ENCODE data around the gene SHF.

Gene SHF

GRCh38 chr15:45168751-45169551 lies 18.8 kb downstream of the SHF start:
- Mint-ChIP-seq H3K36me3 (ENCODE audit: low read depth) (peaks cover 2% of the 10 kb centered on the region), H3K4me1 (ENCODE audit: low read depth) (peaks cover 9% of the 10 kb centered on the region), H3K9me3 (no peaks in the 10 kb centered on the region), H3K27me3 (ENCODE audit: low read depth) (no peaks in the 10 kb centered on the region), H3K27ac (no peak overlapping the region), H3K4me3 (no peak overlapping the region)
- DNase-seq (ENCODE audit: low spot score): no peak

- Mint-ChIP-seq H3K9me3 (no peaks in the 10 kb centered on the region), H3K4me1 (ENCODE audit: low read depth) (peaks cover 9% of the 10 kb centered on the region), H3K4me3 (no peak overlapping the region), H3K27ac (no peak overlapping the region), H3K36me3 (ENCODE audit: low read depth) (peaks cover 2% of the 10 kb centered on the region), H3K27me3 (ENCODE audit: low read depth) (no peaks in the 10 kb centered on the region)
- no peak for DNase-seq (ENCODE audit: low spot score)
Measured at GRCh38 chr15:45168286-45168685, 19.5 kb downstream of the SHF start.

GRCh38 chr15:45167631-45168205 lies 20.0 kb downstream of the SHF start:
- Mint-ChIP-seq H3K4me3 (peak overlapping the region; percentile 64), H3K36me3 (ENCODE audit: low read depth) (peaks cover 2% of the 10 kb centered on the region), H3K9me3 (no peaks in the 10 kb centered on the region), H3K27ac (peak overlapping the region; percentile 83), H3K27me3 (ENCODE audit: low read depth) (no peaks in the 10 kb centered on the region), H3K4me1 (ENCODE audit: low read depth) (peaks cover 9% of the 10 kb centered on the region)
- no peak for DNase-seq (ENCODE audit: low spot score)

GRCh38 chr15:45166834-45167630 lies 20.7 kb downstream of the SHF start:
- Mint-ChIP-seq H3K4me3 (peak overlapping the region; percentile 64), H3K36me3 (ENCODE audit: low read depth) (peaks cover 2% of the 10 kb centered on the region), H3K27me3 (ENCODE audit: low read depth) (no peaks in the 10 kb centered on the region), H3K4me1 (ENCODE audit: low read depth) (peaks cover 11% of the 10 kb centered on the region), H3K27ac (peak overlapping the region; percentile 83), H3K9me3 (no peaks in the 10 kb centered on the region)
- DNase-seq (ENCODE audit: low spot score): peak; percentile 79

GRCh38 chr15:45165536-45165935 lies 22.2 kb downstream of the SHF start:
- Mint-ChIP-seq H3K27me3 (ENCODE audit: low read depth) (no peaks in the 10 kb centered on the region), H3K4me3 (peak overlapping the region; percentile 83), H3K4me1 (ENCODE audit: low read depth) (peaks cover 11% of the 10 kb centered on the region), H3K36me3 (ENCODE audit: low read depth) (peaks cover 3% of the 10 kb centered on the region), H3K27ac (peak overlapping the region; percentile 81), H3K9me3 (no peaks in the 10 kb centered on the region)
- DNase-seq (ENCODE audit: low spot score): no peak

GRCh38 chr15:45164914-45165313 lies 22.9 kb downstream of the SHF start:
- Mint-ChIP-seq H3K27me3 (ENCODE audit: low read depth) (no peaks in the 10 kb centered on the region), H3K9me3 (no peaks in the 10 kb centered on the region), H3K36me3 (ENCODE audit: low read depth) (peaks cover 3% of the 10 kb centered on the region), H3K4me3 (peak overlapping the region; percentile 83), H3K27ac (peak overlapping the region; percentile 81), H3K4me1 (ENCODE audit: low read depth) (peaks cover 11% of the 10 kb centered on the region)
- DNase-seq (ENCODE audit: low spot score): no peak

GRCh38 chr15:45163508-45163856 lies 24.3 kb downstream of the SHF start:
- peaks cover 3% of the 10 kb centered on the region for H3K36me3 Mint-ChIP-seq (ENCODE audit: low read depth)

GRCh38 chr15:45162771-45163507 lies 24.8 kb downstream of the SHF start:
- H3K27ac Mint-ChIP-seq: no peak overlapping the region
- peaks cover 3% of the 10 kb centered on the region for H3K36me3 Mint-ChIP-seq (ENCODE audit: low read depth)

More at GRCh38 chr15:45163508-45163856, 24.3 kb downstream of the SHF start:
- Mint-ChIP-seq H3K4me3 (no peak overlapping the region), H3K27me3 (ENCODE audit: low read depth) (no peaks in the 10 kb centered on the region), H3K27ac (no peak overlapping the region), H3K4me1 (ENCODE audit: low read depth) (peaks cover 16% of the 10 kb centered on the region), H3K9me3 (no peaks in the 10 kb centered on the region)
- DNase-seq (ENCODE audit: low spot score): no peak

GRCh38 chr15:45161666-45162065 lies 26.1 kb downstream of the SHF start:
- Mint-ChIP-seq H3K27ac (no peak overlapping the region), H3K4me1 (ENCODE audit: low read depth) (peaks cover 23% of the 10 kb centered on the region), H3K27me3 (ENCODE audit: low read depth) (no peaks in the 10 kb centered on the region), H3K36me3 (ENCODE audit: low read depth) (peaks cover 3% of the 10 kb centered on the region), H3K9me3 (no peaks in the 10 kb centered on the region), H3K4me3 (no peak overlapping the region)
- DNase-seq (ENCODE audit: low spot score): no peak

More at GRCh38 chr15:45162771-45163507, 24.8 kb downstream of the SHF start:
- Mint-ChIP-seq H3K9me3 (no peaks in the 10 kb centered on the region), H3K4me3 (no peak overlapping the region), H3K27me3 (ENCODE audit: low read depth) (no peaks in the 10 kb centered on the region), H3K4me1 (ENCODE audit: low read depth) (peaks cover 19% of the 10 kb centered on the region)
- peak; percentile 50 for DNase-seq (ENCODE audit: low spot score)

DNA sequence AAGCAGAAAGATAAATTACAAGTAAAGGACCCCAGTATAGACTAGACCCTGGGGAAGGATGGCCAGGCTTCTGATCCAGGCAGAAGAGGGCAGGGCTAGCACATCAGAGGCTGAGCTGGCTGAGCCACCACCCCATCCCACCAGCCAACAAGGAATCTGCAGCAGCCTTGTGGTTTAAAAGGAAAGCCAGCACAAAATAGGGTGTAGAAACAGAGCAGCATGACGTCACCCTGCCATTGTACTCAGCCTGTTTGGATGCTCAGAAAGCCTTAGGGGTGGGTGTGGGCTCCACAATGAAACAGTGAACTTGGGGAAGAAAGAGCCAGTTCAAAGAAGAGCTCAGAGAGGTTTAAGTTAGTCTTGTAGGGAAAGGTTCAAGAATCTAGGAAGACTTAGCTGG lies 29.8 kb downstream of the SHF start:
- DNase-seq (ENCODE audit: low spot score): peak; percentile 30
- Mint-ChIP-seq H3K27ac (peak overlapping the region; percentile 46), H3K9me3 (no peaks in the 10 kb centered on the region)

GRCh38 chr15:45156744-45157455 lies 30.9 kb downstream of the SHF start:
- H3K4me3 Mint-ChIP-seq: no peak overlapping the region

More for the DNA sequence above, 29.8 kb downstream of the SHF start:
- H3K4me1 Mint-ChIP-seq (ENCODE audit: low read depth): peaks cover 18% of the 10 kb centered on the region
- no peak overlapping the region for H3K4me3 Mint-ChIP-seq
- H3K36me3 Mint-ChIP-seq (ENCODE audit: low read depth): peaks cover 1% of the 10 kb centered on the region
- H3K27me3 Mint-ChIP-seq (ENCODE audit: low read depth): no peaks in the 10 kb centered on the region

DNA sequence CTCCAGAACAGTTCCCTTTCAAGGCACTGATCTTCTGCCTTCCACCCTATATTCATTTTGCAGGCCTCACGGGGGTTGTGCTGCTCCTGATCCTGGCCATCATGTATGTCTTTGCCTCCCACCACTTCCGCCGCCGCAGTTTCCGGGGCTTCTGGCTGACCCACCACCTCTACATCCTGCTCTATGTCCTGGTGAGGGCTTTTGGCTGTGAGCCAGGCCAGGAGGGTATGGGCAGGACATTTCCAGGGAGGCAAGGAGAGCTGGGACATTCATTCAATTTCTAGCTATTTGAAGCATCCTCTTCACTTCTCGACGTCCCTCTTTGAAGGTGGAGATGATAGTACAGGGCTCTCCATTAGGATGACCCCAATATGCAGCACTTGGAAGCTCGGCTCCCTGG lies 32.0 kb downstream of the SHF start:
- H3K27me3 Mint-ChIP-seq (ENCODE audit: low read depth): no peaks in the 10 kb centered on the region
- no peak overlapping the region for H3K4me3 Mint-ChIP-seq
- peaks cover 16% of the 10 kb centered on the region for H3K4me1 Mint-ChIP-seq (ENCODE audit: low read depth)
- DNase-seq (ENCODE audit: low spot score): no peak
- no peak overlapping the region for H3K27ac Mint-ChIP-seq
- no peaks in the 10 kb centered on the region for H3K9me3 Mint-ChIP-seq
- peaks cover 9% of the 10 kb centered on the region for H3K36me3 Mint-ChIP-seq (ENCODE audit: low read depth)

More at GRCh38 chr15:45156744-45157455, 30.9 kb downstream of the SHF start:
- Mint-ChIP-seq H3K27ac (peak overlapping the region; percentile 66), H3K9me3 (no peaks in the 10 kb centered on the region), H3K36me3 (ENCODE audit: low read depth) (peaks cover 6% of the 10 kb centered on the region), H3K27me3 (ENCODE audit: low read depth) (no peaks in the 10 kb centered on the region), H3K4me1 (ENCODE audit: low read depth) (peaks cover 16% of the 10 kb centered on the region)
- DNase-seq (ENCODE audit: low spot score): no peak

Data from T-helper 2 cell treated with Interferon-gamma antibody and Interleukin-4, amounts not matched to agents 5 μg/mL and 100 μg/mL, for 36 hours (primary cell).